HepG2 (cell line): Measurements from ENCODE around the gene CA10. TPM values are rescaled to one million over a fixed set of nuclear protein-coding genes. Genes with fewer than 3 reads are reported as not detected.

Source experiments
- ATAC-seq: fragments of 200-7000 bp; cut with Tn5 transposase; 3 replicates; pipeline ENCODE4 v1.9.1; 2020; ENCODE audit warnings: mild to moderate bottlenecking, moderate library complexity
- BruUV-seq: library from RNA; stranded (reverse); fragments of 400-500 nt; replicated peaks from 2 replicates; lab custom pipeline; 2021; lab: Mats Ljungman, UMichigan
- CTCF ChIA-PET: fragments of 300-600 bp; formaldehyde crosslinking; extraction: SDS; loops from one replicate; lab custom pipeline; 2021; ENCODE audit warnings: low total read pairs, inconsistent platforms, low intra/inter-chr PET ratio; lab: Yijun Ruan, JAX
- POLR2A ChIA-PET: fragments of 350-600 bp; sonication (Branson Sonifier 250); formaldehyde crosslinking; loops from one replicate; lab custom pipeline; 2020; ENCODE audit warnings: antibody characterized with exemption, inconsistent platforms; lab: Yijun Ruan, JAX
- DNase-seq: peaks from one replicate; pipeline ENCODE4 v3.0.0-alpha.2; 2015; ENCODE audit warnings: low spot score
- FAIRE-seq: peaks from 3 replicates; lab custom pipeline; 2011; peaks lifted over from hg19 to GRCh38; lab: Jason Lieb, UNC
- H2AFZ ChIP-seq: one replicate; pipeline ENCODE4 v1.6.1; 2011; ENCODE audit warnings: low read length, inconsistent platforms
- H3K27ac ChIP-seq: fragments of 300-600 bp; 3 replicates; pipeline ENCODE4 v1.8.0; 2011; ENCODE audit warnings: mixed run types, mild to moderate bottlenecking, mixed read lengths, low read length, inconsistent platforms; ENCODE audit not compliant: insufficient read depth; ENCODE audit errors: extremely low read length
- H3K27me3 ChIP-seq, 2 experiments: fragments of 200-600 bp in 1 of 2; 2 replicates in 1 of 2; 3 replicates in 1 of 2; pipeline versions ENCODE4 v1.6.0 to v1.8.0; 2011; ENCODE audit warnings: low read length in 2 of 2, mild to moderate bottlenecking in 2 of 2, moderate library complexity in 2 of 2, inconsistent platforms in 1 of 2; ENCODE audit not compliant: insufficient read depth in 2 of 2, control insufficient read depth in 1 of 2
- H3K36me3 ChIP-seq, 2 experiments: fragments of 200-600 bp in 1 of 2; replicated peaks in 1 of 2; 2 replicates in 1 of 2; 3 replicates in 1 of 2; pipeline versions ENCODE4 v1.5.1 to v1.8.0; 2011; ENCODE audit warnings: low read length in 2 of 2, inconsistent platforms in 1 of 2; ENCODE audit not compliant: insufficient read depth in 2 of 2, control insufficient read depth in 1 of 2
- H3K4me1 ChIP-seq: 2 replicates; pipeline ENCODE4 v1.5.1; 2012; ENCODE audit warnings: low read length, inconsistent platforms; ENCODE audit not compliant: insufficient read depth
- H3K4me2 ChIP-seq: 2 replicates; pipeline ENCODE4 v1.6.0; 2011; ENCODE audit warnings: low read depth, low read length, inconsistent platforms
- H3K4me3 ChIP-seq, 3 experiments: fragments of 200-600 bp in 1 of 3; sonication (generic), shearing (Covaris generic) in 1 of 3; replicated peaks in 1 of 3; 2 replicates each; pipeline ENCODE4 v1.5.1; 2011 to 2016; ENCODE audit warnings: low read length in 3 of 3, inconsistent platforms in 2 of 3, low read depth in 2 of 3, mild to moderate bottlenecking in 2 of 3, control low read depth in 1 of 3, mixed read lengths in 1 of 3; ENCODE audit not compliant: insufficient read depth in 1 of 3
- H3K79me2 ChIP-seq: one replicate; pipeline ENCODE4 v1.6.1; 2011; ENCODE audit warnings: low read length, inconsistent platforms; ENCODE audit not compliant: insufficient read depth
- H3K9ac ChIP-seq: 2 replicates; pipeline ENCODE4 v1.6.0; 2011; ENCODE audit warnings: mild to moderate bottlenecking, low read depth, low read length, inconsistent platforms; ENCODE audit not compliant: insufficient read depth
- H3K9me3 ChIP-seq: 2 replicates; pipeline ENCODE4 v1.5.1; 2012; ENCODE audit warnings: mild to moderate bottlenecking, low read length
- H4K20me1 ChIP-seq: 2 replicates; pipeline ENCODE4 v1.6.0; 2011; ENCODE audit warnings: inconsistent platforms, mild to moderate bottlenecking, low read length, moderate library complexity; ENCODE audit not compliant: insufficient read depth
- ATM ChIP-seq: fragments of 450-650 bp; IDR thresholded peaks from 2 replicates; pipeline ENCODE4 v1.7.1; 2017; ENCODE audit warnings: mild to moderate bottlenecking, borderline replicate concordance
- CCDC6 ChIP-seq: sonication (generic); formaldehyde crosslinking; IDR thresholded peaks from 2 replicates; pipeline ENCODE4 v1.8.1; 2022; ENCODE audit warnings: mild to moderate bottlenecking, missing genetic modification reagents, moderate library complexity
- DPF2 ChIP-seq: sonication (generic); formaldehyde crosslinking; IDR thresholded peaks from 2 replicates; pipeline ENCODE4 v1.4.0; 2020; ENCODE audit warnings: mild to moderate bottlenecking, low read depth, missing genetic modification reagents, borderline replicate concordance
- NR3C1 ChIP-seq: sonication (generic); formaldehyde crosslinking; IDR thresholded peaks from 2 replicates; pipeline ENCODE4 v1.4.0; 2020; ENCODE audit warnings: missing genetic modification reagents
- SALL1 ChIP-seq: sonication (generic); formaldehyde crosslinking; IDR thresholded peaks from 2 replicates; pipeline ENCODE4 v1.8.0; 2022; ENCODE audit warnings: mild to moderate bottlenecking, missing genetic modification reagents
- TCF7 ChIP-seq: sonication (generic); IDR thresholded peaks from 2 replicates; pipeline ENCODE4 v1.6.1; 2016; ENCODE audit warnings: antibody characterized with exemption, low read depth
- TIGD3 ChIP-seq: sonication (generic); formaldehyde crosslinking; IDR thresholded peaks from 2 replicates; pipeline ENCODE4 v1.5.1; 2020; ENCODE audit warnings: mild to moderate bottlenecking, missing genetic modification reagents, borderline replicate concordance
- ZBTB3 ChIP-seq: sonication (generic); formaldehyde crosslinking; IDR thresholded peaks from 2 replicates; pipeline ENCODE4 v1.4.0; 2020; ENCODE audit warnings: low read depth, mild to moderate bottlenecking, moderate library complexity, missing genetic modification reagents, borderline replicate concordance
- ZNF124 ChIP-seq: sonication (generic); formaldehyde crosslinking; IDR thresholded peaks from 2 replicates; pipeline ENCODE4 v1.4.0; 2020; ENCODE audit warnings: missing genetic modification reagents
- ZNF232 ChIP-seq: sonication (generic); formaldehyde crosslinking; IDR thresholded peaks from 2 replicates; pipeline ENCODE4 v1.4.0; 2020; ENCODE audit warnings: missing genetic modification reagents, borderline replicate concordance
- ZNF354B ChIP-seq: sonication (generic); formaldehyde crosslinking; IDR thresholded peaks from 2 replicates; pipeline ENCODE4 v1.8.0; 2022; ENCODE audit warnings: mild to moderate bottlenecking, missing genetic modification reagents
- ZNF430 ChIP-seq: sonication (generic); formaldehyde crosslinking; IDR thresholded peaks from 2 replicates; pipeline ENCODE4 v1.9.0; 2021; ENCODE audit warnings: mild to moderate bottlenecking, missing genetic modification reagents
- ZNF546 ChIP-seq: sonication (generic); formaldehyde crosslinking; conservative IDR thresholded peaks from 2 replicates; pipeline ENCODE4 v1.8.1; 2023; ENCODE audit warnings: mild to moderate bottlenecking, missing genetic modification reagents
- ZNF570 ChIP-seq: sonication (generic); formaldehyde crosslinking; IDR thresholded peaks from 2 replicates; pipeline ENCODE4 v1.4.0; 2020; ENCODE audit warnings: mild to moderate bottlenecking, missing genetic modification reagents, borderline replicate concordance
- ZNF577 ChIP-seq: sonication (generic); formaldehyde crosslinking; IDR thresholded peaks from 2 replicates; pipeline ENCODE4 v1.4.0; 2020; ENCODE audit warnings: mild to moderate bottlenecking, low read depth, missing genetic modification reagents, borderline replicate concordance
- ZNF670 ChIP-seq: sonication (generic); formaldehyde crosslinking; IDR thresholded peaks from 2 replicates; pipeline ENCODE4 v1.8.0; 2022; ENCODE audit warnings: mild to moderate bottlenecking, missing genetic modification reagents, borderline replicate concordance
- ZNF687 ChIP-seq: sonication (generic); formaldehyde crosslinking; IDR thresholded peaks from 2 replicates; pipeline ENCODE4 v1.5.1; 2020; ENCODE audit warnings: mild to moderate bottlenecking, missing genetic modification reagents, moderate library complexity
- ZNF790 ChIP-seq: sonication (generic); formaldehyde crosslinking; IDR thresholded peaks from 2 replicates; pipeline ENCODE4 v1.8.0; 2022; ENCODE audit warnings: missing genetic modification reagents, mild to moderate bottlenecking, borderline replicate concordance
- ZNF879 ChIP-seq: sonication (generic); formaldehyde crosslinking; IDR thresholded peaks from 2 replicates; pipeline ENCODE4 v1.8.1; 2023; ENCODE audit warnings: missing genetic modification reagents
- WGBS: methylation state at CpG from one replicate; pipeline ENCODE4 v1.1.6; 2017; ENCODE audit warnings: low lambda C conversion rate; 5-methylcytosine and 5-hydroxymethylcytosine counted together
- in situ Hi-C: cut with HindIII; loops from 2 replicates; pipeline ENCODE4 v1.10.0; 2017; ENCODE audit warnings: low pct_unique_long_range_greater_than_20kb; ENCODE audit not compliant: extremely low pct_ligation_motif_present
- intact Hi-C: fragments of 100-400 bp; cut with micrococcal nuclease; formaldehyde crosslinking; loops from one replicate; pipeline ENCODE4 v1.10.0; 2022; ENCODE audit not compliant: unreplicated experiment
- polyA plus RNA-seq, 8 experiments: library from polyadenylated mRNA; depleted of rRNA in 3 of 8; stranded (reverse) in 7 of 8; unstranded in 1 of 8; fragments of >200 nt; fragmentation: Illumina TruSeq in 4 of 8; extraction: Trizol in 4 of 8; gene quantifications; 2 replicates each; pipeline versions ENCODE4 v1.2.1 to v1.2.3, GENCODE V29; 2011 to 2016; ENCODE audit warnings: low read depth in 4 of 8, missing spikeins in 1 of 8, mixed read lengths in 1 of 8; ENCODE audit not compliant: insufficient read depth in 1 of 8
- total RNA-seq, 5 experiments: library from RNA; depleted of rRNA; stranded (reverse); fragments of >200 nt; fragmentation: Illumina TruSeq; extraction: Trizol; gene quantifications; 2 replicates each; pipeline ENCODE4 v1.2.3, GENCODE V29; 2016; ENCODE audit warnings: low read depth in 1 of 5

CA10 gene
- total and polyA plus RNA-seq, 2 of the 13 experiments (the other 11 are each of a cell fraction or from before 2014, with no cell fraction given): not detected

GRCh38 chr17:52157603-52158449 lies 688 bp downstream of the CA10 start:
- no peak for DNase-seq
- POLR2A ChIA-PET: no interaction called here

More at GRCh38 chr17:52157603-52158449, 688 bp downstream of the CA10 start:
- no peaks in the 10 kb centered on the region; a peak in 1 of 5 replicates for H3K27me3 ChIP-seq
- H3K9me3 ChIP-seq: peaks cover 17% of the 10 kb centered on the region
- intact Hi-C loops: no loop called here
- H3K79me2 ChIP-seq: no peaks in the 10 kb centered on the region
- FAIRE-seq (no peak), ATAC-seq (no peak)
- H3K4me3 ChIP-seq: no peak overlapping the region
- no peak overlapping the region for H3K9ac ChIP-seq
- WGBS: 55% methylated on average over 42 of the region's 68 CpGs
- TF ChIP-seq ZNF687 (CRISPR knock-in tag) (no peak), ZNF570 (CRISPR knock-in tag) (no peak), ZNF790 (CRISPR knock-in tag) (no peak), TCF7 (no peak), ZNF232 (CRISPR knock-in tag) (no peak), ZBTB3 (CRISPR knock-in tag) (no peak), ZNF879 (CRISPR knock-in tag) (no peak), NR3C1 (CRISPR knock-in tag) (no peak), ATM (no peak), DPF2 (CRISPR knock-in tag) (no peak), TIGD3 (CRISPR knock-in tag) (no peak), ZNF546 (CRISPR knock-in tag) (no peak), ZNF430 (CRISPR knock-in tag) (no peak), ZNF670 (no peak), ZNF577 (CRISPR knock-in tag) (no peak), ZNF354B (CRISPR knock-in tag) (no peak), CCDC6 (CRISPR knock-in tag) (no peak), SALL1 (no peak), ZNF124 (CRISPR knock-in tag) (no peak)
- CTCF ChIA-PET: no interaction called here
- H4K20me1 ChIP-seq: no peaks in the 10 kb centered on the region
- no peaks in the 10 kb centered on the region for H3K36me3 ChIP-seq
- no peak overlapping the region for H3K4me2 ChIP-seq
- no TSS peak for BruUV-seq
- no peaks in the 10 kb centered on the region for H3K4me1 ChIP-seq
- no peak overlapping the region for H2AFZ ChIP-seq
- in situ Hi-C loops: no loop called here
- no peak overlapping the region for H3K27ac ChIP-seq
